Activated CD8-positive, alpha-beta T cell treated with anti-CD3 and anti-CD28 coated beads for 36 hours (primary cell): Measurements from ENCODE around the gene MTA1. TPM values are rescaled to one million over a fixed set of nuclear protein-coding genes. Genes with fewer than 3 reads are reported as not detected.
A peak's percentile ranks its signal among the peaks of the same experiment; 100 is the strongest.

Experiments
- ATAC-seq: fragments of 200-7000 bp; cut with Tn5 transposase; one replicate; pipeline ENCODE4 v1.10.0; 2021; ENCODE audit warnings: mild to moderate bottlenecking, moderate library complexity
- CTCF ChIA-PET: fragments of 350-600 bp; sonication (Branson Sonifier 250); formaldehyde crosslinking; loops from one replicate; lab custom pipeline; 2021; ENCODE audit warnings: antibody characterized with exemption; lab: Charles Lee
- POLR2A ChIA-PET: fragments of 350-600 bp; sonication (Branson Sonifier 250); formaldehyde crosslinking; loops from one replicate; lab custom pipeline; 2021; ENCODE audit warnings: antibody characterized with exemption; lab: Charles Lee
- DNase-seq: peaks from one replicate; pipeline ENCODE4 v3.0.0-alpha.2; 2020
- H3K27ac Mint-ChIP-seq: one replicate; pipeline ENCODE4 v1.8.0; 2021; ENCODE audit warnings: mild to moderate bottlenecking, mixed read lengths
- H3K27me3 Mint-ChIP-seq: one replicate; pipeline ENCODE4 v1.8.0; 2021; ENCODE audit warnings: mixed read lengths
- H3K36me3 Mint-ChIP-seq: one replicate; pipeline ENCODE4 v1.8.0; 2021; ENCODE audit warnings: low read depth, mixed read lengths
- H3K4me1 Mint-ChIP-seq: one replicate; pipeline ENCODE4 v1.8.0; 2021; ENCODE audit warnings: low read depth, mixed read lengths
- H3K4me3 Mint-ChIP-seq: one replicate; pipeline ENCODE4 v1.8.0; 2021; ENCODE audit warnings: mild to moderate bottlenecking, moderate library complexity, mixed read lengths
- H3K9me3 Mint-ChIP-seq: one replicate; pipeline ENCODE4 v1.8.0; 2021; ENCODE audit warnings: mixed read lengths
- intact Hi-C: fragments of 100-400 bp; cut with micrococcal nuclease; formaldehyde crosslinking; loops from one replicate; pipeline ENCODE4 v1.10.0; 2022
- total RNA-seq, 2 experiments: library from RNA; stranded (reverse); gene quantifications; one replicate each; pipeline ENCODE4 v1.2.3, GENCODE V29; 2021
- TF ChIP-seq, protein P1 (sequence below): fragments of 200-600 bp; IDR thresholded peaks from one replicate; pipeline ENCODE4 v1.8.0; 2022; ENCODE audit warnings: antibody characterized with exemption, mild to moderate bottlenecking

Gene MTA1
- total RNA-seq, 2 experiments from 2014 or later = 133 to 140 TPM

DNA sequence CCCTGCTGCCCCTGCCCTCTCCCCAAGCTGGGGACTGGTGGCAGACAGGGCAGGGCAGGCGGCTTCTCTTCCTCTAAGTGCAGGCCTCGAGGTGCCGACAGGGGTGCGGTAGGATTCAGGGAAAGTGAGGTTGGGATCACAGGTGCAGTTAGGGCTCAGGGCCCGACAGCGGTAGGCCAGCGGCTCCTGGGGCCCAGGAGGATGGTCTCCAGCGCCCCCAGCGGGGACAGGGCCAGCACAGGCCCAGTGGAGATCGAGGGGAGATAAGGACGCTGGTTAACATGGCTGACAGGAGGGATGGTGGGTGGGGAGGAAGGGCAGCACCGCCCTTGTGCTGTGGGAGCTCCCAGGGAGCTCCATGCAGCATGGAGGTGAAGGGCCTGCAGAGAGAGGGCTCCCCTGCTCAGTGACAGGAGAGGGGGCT is 66.1 kb downstream of the MTA1 start:
- ATAC-seq (no peak), DNase-seq (peak; percentile 61)
- no peaks in the 10 kb centered on the region for H3K27me3 Mint-ChIP-seq
- H3K36me3 Mint-ChIP-seq = no peaks in the 10 kb centered on the region
- TF ChIP-seq, protein P1, sequence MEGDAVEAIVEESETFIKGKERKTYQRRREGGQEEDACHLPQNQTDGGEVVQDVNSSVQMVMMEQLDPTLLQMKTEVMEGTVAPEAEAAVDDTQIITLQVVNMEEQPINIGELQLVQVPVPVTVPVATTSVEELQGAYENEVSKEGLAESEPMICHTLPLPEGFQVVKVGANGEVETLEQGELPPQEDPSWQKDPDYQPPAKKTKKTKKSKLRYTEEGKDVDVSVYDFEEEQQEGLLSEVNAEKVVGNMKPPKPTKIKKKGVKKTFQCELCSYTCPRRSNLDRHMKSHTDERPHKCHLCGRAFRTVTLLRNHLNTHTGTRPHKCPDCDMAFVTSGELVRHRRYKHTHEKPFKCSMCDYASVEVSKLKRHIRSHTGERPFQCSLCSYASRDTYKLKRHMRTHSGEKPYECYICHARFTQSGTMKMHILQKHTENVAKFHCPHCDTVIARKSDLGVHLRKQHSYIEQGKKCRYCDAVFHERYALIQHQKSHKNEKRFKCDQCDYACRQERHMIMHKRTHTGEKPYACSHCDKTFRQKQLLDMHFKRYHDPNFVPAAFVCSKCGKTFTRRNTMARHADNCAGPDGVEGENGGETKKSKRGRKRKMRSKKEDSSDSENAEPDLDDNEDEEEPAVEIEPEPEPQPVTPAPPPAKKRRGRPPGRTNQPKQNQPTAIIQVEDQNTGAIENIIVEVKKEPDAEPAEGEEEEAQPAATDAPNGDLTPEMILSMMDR = no peak
- ChIA-PET POLR2A (interaction anchor here (0.5 kb wide), 1 partner anchor 732 kb away, joined by 3 read pairs; no protein-coding TSS in a partner anchor), CTCF (interaction anchor here (1.0 to 1.9 kb wide), 2 partner anchors 9 to 115 kb away, joined by 4 read pairs; no protein-coding TSS in a partner anchor)
- peak overlapping the region; percentile 70 for H3K27ac Mint-ChIP-seq
- H3K9me3 Mint-ChIP-seq = no peaks in the 10 kb centered on the region
- no peak overlapping the region for H3K4me3 Mint-ChIP-seq
- intact Hi-C loops = loop anchor here (5.0 kb wide), 1 partner anchor 113 kb away; no protein-coding TSS in a partner anchor
- peaks cover 48% of the 10 kb centered on the region for H3K4me1 Mint-ChIP-seq

- H3K9me3 Mint-ChIP-seq = no peaks in the 10 kb centered on the region
- peaks cover 42% of the 10 kb centered on the region for H3K4me1 Mint-ChIP-seq
- TF ChIP-seq, protein P1 = no peak
- no peaks in the 10 kb centered on the region for H3K27me3 Mint-ChIP-seq
- H3K36me3 Mint-ChIP-seq = no peaks in the 10 kb centered on the region
- peak within 1 kb of the TSS; percentile 70 for H3K27ac Mint-ChIP-seq
- ChIA-PET POLR2A (interaction anchor here (1.0 kb wide), 1 partner anchor 8 kb away, joined by 3 read pairs; no protein-coding TSS in a partner anchor), CTCF (interaction anchor here (1.0 to 1.9 kb wide), 2 partner anchors 9 to 115 kb away, joined by 4 read pairs; no protein-coding TSS in a partner anchor)
- ATAC-seq (no peak), DNase-seq (peak; percentile 24)
- intact Hi-C loops = loop anchor here (5.0 kb wide), 1 partner anchor 114 kb away; no protein-coding TSS in a partner anchor
- peak within 1 kb of the TSS; percentile 75 for H3K4me3 Mint-ChIP-seq
These were observed 66.7 kb downstream of the MTA1 start, which contains the start of gene CRIP1 for GRCh38 chr14:105486163-105486973. TSS of gene CRIP1 (plus strand) at chr14:105486886. CDS start at chr14:105487260, 374 bp downstream.

DNA sequence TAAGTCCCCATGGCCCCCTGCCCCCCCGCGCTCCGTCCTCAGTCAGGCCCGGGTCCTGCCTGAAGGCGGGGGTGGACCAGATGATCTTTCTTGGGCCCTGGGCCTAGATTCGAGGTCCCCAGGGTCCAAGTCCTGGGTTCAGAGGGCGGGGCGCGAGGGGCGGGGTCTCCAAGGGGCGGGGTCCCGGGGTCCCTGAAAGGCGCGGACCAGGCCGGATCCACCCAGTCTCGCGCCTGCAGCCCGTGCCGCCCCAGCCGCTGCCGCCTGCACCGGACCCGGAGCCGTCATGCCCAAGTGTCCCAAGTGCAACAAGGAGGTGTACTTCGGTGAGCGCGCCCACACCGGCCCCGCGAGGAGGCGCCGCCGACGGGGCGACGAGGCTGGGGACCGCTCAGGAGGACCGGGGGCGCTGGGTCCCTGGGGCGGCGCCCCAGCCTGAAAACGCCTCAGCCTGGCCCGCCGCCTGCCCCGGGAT is 67.4 kb downstream of the MTA1 start:
- TF ChIP-seq, protein P1 = no peak
- Mint-ChIP-seq H3K4me1 (peaks cover 40% of the 10 kb centered on the region), H3K27ac (no peak overlapping the region)

DNA sequence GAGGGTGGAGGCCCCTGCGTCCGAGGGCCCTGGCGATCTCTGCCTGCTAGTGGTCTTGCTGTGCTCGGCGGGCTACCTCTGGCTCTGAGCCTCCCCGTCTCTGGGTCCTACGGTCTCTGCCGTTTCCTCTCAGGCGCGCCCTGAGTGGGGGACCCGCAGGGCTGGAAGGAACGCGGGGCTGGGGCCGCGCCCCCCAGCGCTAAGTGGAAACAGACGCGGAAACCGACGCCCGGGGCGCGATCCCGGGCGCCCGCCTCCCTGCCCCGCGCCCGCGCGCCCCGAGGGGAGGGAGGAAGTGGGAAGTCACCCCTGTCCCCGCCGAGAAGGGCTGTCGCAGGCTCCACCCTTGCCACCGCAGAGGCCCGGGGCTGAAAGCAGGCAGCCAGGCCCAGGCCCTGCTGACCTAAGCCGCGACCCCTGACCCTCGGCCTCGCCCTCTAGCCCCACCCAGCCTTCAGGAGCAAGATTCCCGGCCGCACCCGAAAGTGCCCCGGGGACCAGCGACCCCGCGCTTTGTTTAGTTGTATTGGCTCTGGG is 67.9 kb downstream of the MTA1 start:
- ATAC-seq (no peak), DNase-seq (peak; percentile 68)
- intact Hi-C loops = loop anchor here (5.0 kb wide), 1 partner anchor 115 kb away; no protein-coding TSS in a partner anchor
- peak overlapping the region; percentile 66 for H3K27ac Mint-ChIP-seq
- H3K4me3 Mint-ChIP-seq = peak overlapping the region; percentile 75
- H3K9me3 Mint-ChIP-seq = no peaks in the 10 kb centered on the region
- peaks cover 36% of the 10 kb centered on the region for H3K4me1 Mint-ChIP-seq
- H3K36me3 Mint-ChIP-seq = no peaks in the 10 kb centered on the region
- H3K27me3 Mint-ChIP-seq = no peaks in the 10 kb centered on the region
- TF ChIP-seq, protein P1 = no peak
- POLR2A ChIA-PET = interaction anchor here (1.0 kb wide), 1 partner anchor 9 kb away, joined by 3 read pairs; no protein-coding TSS in a partner anchor
- CTCF ChIA-PET = interaction anchor here (1.9 kb wide), 1 partner anchor 116 kb away, joined by 4 read pairs; no protein-coding TSS in a partner anchor

More for the DNA sequence above, 67.4 kb downstream of the MTA1 start:
- ChIA-PET CTCF (interaction anchor here (1.9 kb wide), 1 partner anchor 116 kb away, joined by 4 read pairs; no protein-coding TSS in a partner anchor), POLR2A (interaction anchor here (1.0 kb wide), 1 partner anchor 8 kb away, joined by 3 read pairs; no protein-coding TSS in a partner anchor)
- H3K27me3 Mint-ChIP-seq = no peaks in the 10 kb centered on the region
- peak; percentile 56 for DNase-seq
- intact Hi-C loops = loop anchor here (5.0 kb wide), 1 partner anchor 115 kb away; no protein-coding TSS in a partner anchor
- no peaks in the 10 kb centered on the region for H3K36me3 Mint-ChIP-seq
- no peak for ATAC-seq
- H3K4me3 Mint-ChIP-seq = peak overlapping the region; percentile 75
- no peaks in the 10 kb centered on the region for H3K9me3 Mint-ChIP-seq
